Measurements from ENCODE around the gene ASZ1. TPM values are rescaled to one million over a fixed set of nuclear protein-coding genes. Genes with fewer than 3 reads are reported as not detected.
"Not testable (repeated sequence)": the region's sequence is repeated elsewhere in the genome, so short reads cannot be mapped to it uniquely, and the experiment has no call there.

The ASZ1 gene
- not detected in 2 replicates for total RNA-seq (2014; rRNA removed; shearing (Covaris generic); ENCODE audit: low replicate concordance)

GRCh38 chr7:117427258-117427701 lies at the start of gene ASZ1:
Gene ASZ1, minus strand, starts transcription at chr7:117427493. Its CDS starts 33 bp downstream, at chr7:117427460.
- DNase-seq (ENCODE audit: low read depth): no peak
- in situ Hi-C loops (cut with HindIII; ENCODE audit: low pct_unique_long_range_greater_than_20kb, low sequenced_read_pairs): no loop called here

GRCh38 chr7:117476557-117477215 lies 49.4 kb upstream of the ASZ1 start:
- in situ Hi-C loops (cut with HindIII; ENCODE audit: low pct_unique_long_range_greater_than_20kb, low sequenced_read_pairs): no loop called here
- no peak for DNase-seq (ENCODE audit: low read depth)

GRCh38 chr7:117472335-117472734 lies 45.0 kb upstream of the ASZ1 start:
- in situ Hi-C loops (cut with HindIII; ENCODE audit: low pct_unique_long_range_greater_than_20kb, low sequenced_read_pairs): no loop called here

GRCh38 chr7:117470777-117471176 lies 43.5 kb upstream of the ASZ1 start:
- in situ Hi-C loops (cut with HindIII; ENCODE audit: low pct_unique_long_range_greater_than_20kb, low sequenced_read_pairs): no loop called here
- no peak for DNase-seq (ENCODE audit: low read depth)

More at GRCh38 chr7:117472335-117472734, 45.0 kb upstream of the ASZ1 start:
- DNase-seq (ENCODE audit: low read depth): no peak

- in situ Hi-C loops (cut with HindIII; ENCODE audit: low pct_unique_long_range_greater_than_20kb, low sequenced_read_pairs): no loop called here
- no peak for DNase-seq (ENCODE audit: low read depth)
Measured at GRCh38 chr7:117468174-117468573, 40.9 kb upstream of the ASZ1 start.

- DNase-seq (ENCODE audit: low read depth); in situ Hi-C loops (cut with HindIII; ENCODE audit: low pct_unique_long_range_greater_than_20kb, low sequenced_read_pairs): not testable (repeated sequence)
Measured at GRCh38 chr7:117460815-117461214, 33.5 kb upstream of the ASZ1 start.

- in situ Hi-C loops (cut with HindIII; ENCODE audit: low pct_unique_long_range_greater_than_20kb, low sequenced_read_pairs): no loop called here
- no peak for DNase-seq (ENCODE audit: low read depth)
Measured at GRCh38 chr7:117459735-117460134, 32.4 kb upstream of the ASZ1 start.

- DNase-seq (ENCODE audit: low read depth): peak; percentile 16
- in situ Hi-C loops (cut with HindIII; ENCODE audit: low pct_unique_long_range_greater_than_20kb, low sequenced_read_pairs): no loop called here
Measured at GRCh38 chr7:117458977-117459583, 31.8 kb upstream of the ASZ1 start.

GRCh38 chr7:117448655-117449054 lies 21.4 kb upstream of the ASZ1 start:
- in situ Hi-C loops (cut with HindIII; ENCODE audit: low pct_unique_long_range_greater_than_20kb, low sequenced_read_pairs): no loop called here
- DNase-seq (ENCODE audit: low read depth): no peak

GRCh38 chr7:117446220-117446815 lies 19.0 kb upstream of the ASZ1 start:
- in situ Hi-C loops (cut with HindIII; ENCODE audit: low pct_unique_long_range_greater_than_20kb, low sequenced_read_pairs): no loop called here
- DNase-seq (ENCODE audit: low read depth): no peak

GRCh38 chr7:117445206-117445605 lies 17.9 kb upstream of the ASZ1 start:
- in situ Hi-C loops (cut with HindIII; ENCODE audit: low pct_unique_long_range_greater_than_20kb, low sequenced_read_pairs): no loop called here
- no peak for DNase-seq (ENCODE audit: low read depth)

- no peak for DNase-seq (ENCODE audit: low read depth)
- in situ Hi-C loops (cut with HindIII; ENCODE audit: low pct_unique_long_range_greater_than_20kb, low sequenced_read_pairs): no loop called here
Measured at GRCh38 chr7:117444646-117445045, 17.4 kb upstream of the ASZ1 start.

GRCh38 chr7:117435475-117436043 lies 8.3 kb upstream of the ASZ1 start:
- DNase-seq (ENCODE audit: low read depth): peak; percentile 76

GRCh38 chr7:117424090-117424829 lies 3.0 kb downstream of the ASZ1 start:
- in situ Hi-C loops (cut with HindIII; ENCODE audit: low pct_unique_long_range_greater_than_20kb, low sequenced_read_pairs): no loop called here
- DNase-seq (ENCODE audit: low read depth): no peak

More at GRCh38 chr7:117435475-117436043, 8.3 kb upstream of the ASZ1 start:
- in situ Hi-C loops (cut with HindIII; ENCODE audit: low pct_unique_long_range_greater_than_20kb, low sequenced_read_pairs): no loop called here

- DNase-seq (ENCODE audit: low read depth); in situ Hi-C loops (cut with HindIII; ENCODE audit: low pct_unique_long_range_greater_than_20kb, low sequenced_read_pairs): not testable (repeated sequence)
Measured at GRCh38 chr7:117414591-117414990, 12.7 kb downstream of the ASZ1 start.

- in situ Hi-C loops (cut with HindIII; ENCODE audit: low pct_unique_long_range_greater_than_20kb, low sequenced_read_pairs): no loop called here
- no peak for DNase-seq (ENCODE audit: low read depth)
Measured at GRCh38 chr7:117412946-117413559, 14.2 kb downstream of the ASZ1 start.

- DNase-seq (ENCODE audit: low read depth): no peak
- in situ Hi-C loops (cut with HindIII; ENCODE audit: low pct_unique_long_range_greater_than_20kb, low sequenced_read_pairs): no loop called here
Measured at GRCh38 chr7:117412390-117412789, 14.9 kb downstream of the ASZ1 start.

- no peak for DNase-seq (ENCODE audit: low read depth)
- in situ Hi-C loops (cut with HindIII; ENCODE audit: low pct_unique_long_range_greater_than_20kb, low sequenced_read_pairs): no loop called here
Measured at GRCh38 chr7:117411539-117411938, 15.8 kb downstream of the ASZ1 start.
